H1 (cell line): ENCODE data around the gene ZNF789. TPM values are rescaled to one million over a fixed set of nuclear protein-coding genes. Genes with fewer than 3 reads are reported as not detected.

Source experiments
- BCL11A ChIP-seq, 2 experiments: IDR thresholded peaks; one replicate each; pipeline ENCODE4 v1.6.1; 2011; ENCODE audit warnings: low read depth in 2 of 2, low read length in 2 of 2, mild to moderate bottlenecking in 2 of 2
- CEBPB ChIP-seq: IDR thresholded peaks from 2 replicates; pipeline ENCODE4 v1.6.1; 2012; ENCODE audit warnings: low read depth, low read length
- CHD2 ChIP-seq: IDR thresholded peaks from 2 replicates; pipeline ENCODE4 v1.6.1; 2012; ENCODE audit warnings: low read length, improper control_type of control experiment
- HDAC2 ChIP-seq, 2 experiments: fragments of 300-600 bp in 1 of 2; sonication (generic) in 1 of 2; IDR thresholded peaks; 2 replicates each; pipeline ENCODE4 v1.6.1; 2011 to 2012; ENCODE audit warnings: low read depth in 2 of 2, low read length in 2 of 2, mild to moderate bottlenecking in 2 of 2, moderate library complexity in 2 of 2, borderline replicate concordance in 1 of 2, inconsistent platforms in 1 of 2
- KDM4A ChIP-seq: IDR thresholded peaks from one replicate; pipeline ENCODE4 v1.7.1; 2012; ENCODE audit warnings: low read depth, mild to moderate bottlenecking, moderate library complexity, low read length, inconsistent platforms; ENCODE audit not compliant: severe bottlenecking
- PHF8 ChIP-seq: fragments of 200-600 bp; sonication (generic); conservative IDR thresholded peaks from 2 replicates; pipeline ENCODE4 v1.7.1; 2012; ENCODE audit warnings: low read depth, mild to moderate bottlenecking, inconsistent platforms, low read length, moderate library complexity
- POLR2A ChIP-seq, 2 experiments: IDR thresholded peaks; 1 replicate in 1 of 2; 2 replicates in 1 of 2; pipeline ENCODE4 v1.6.1; 2011; ENCODE audit warnings: low read depth in 2 of 2, low read length in 2 of 2, mild to moderate bottlenecking in 2 of 2; ENCODE audit errors: control extremely low read depth in 1 of 2
- RAD21 ChIP-seq, 2 experiments: IDR thresholded peaks in 1 of 2; conservative IDR thresholded peaks in 1 of 2; 2 replicates each; pipeline ENCODE4 v1.6.1; 2011; ENCODE audit warnings: low read depth in 2 of 2, low read length in 2 of 2, improper control_type of control experiment in 1 of 2, inconsistent platforms in 1 of 2, mild to moderate bottlenecking in 1 of 2, moderate library complexity in 1 of 2
- RBBP5 ChIP-seq: IDR thresholded peaks from 2 replicates; pipeline ENCODE4 v1.7.1; 2012; ENCODE audit warnings: low read depth, mild to moderate bottlenecking, inconsistent platforms, low read length, moderate library complexity, borderline replicate concordance
- SIX5 ChIP-seq: IDR thresholded peaks from 2 replicates; pipeline ENCODE4 v1.6.1; 2011; ENCODE audit warnings: mild to moderate bottlenecking, low read depth, low read length
- polyA plus RNA-seq, 7 experiments: library from polyadenylated mRNA; depleted of rRNA in 3 of 7; stranded (reverse) in 5 of 7; unstranded in 2 of 7; fragments of >200 nt in 5 of 7; fragments of 200-250 nt in 2 of 7; gene quantifications; 1 replicate in 5 of 7; 2 replicates in 1 of 7; 4 replicates in 1 of 7; pipeline versions ENCODE4 v1.2.1 to v1.2.3, GENCODE V29; 2011 to 2013; ENCODE audit warnings: missing spikeins in 2 of 7, mixed read lengths in 2 of 7
- total RNA-seq: library from RNA; stranded (reverse); fragmentation: NEBNext Ultra II Directional; extraction: Animal tissue kit (Norgen Biotek cat#: 25700); gene quantifications from 2 replicates; pipeline ENCODE4 v1.2.1, GENCODE V29; 2021

Gene ZNF789
- total and polyA plus RNA-seq, 2 of the 8 experiments (the other 6 are each of a cell fraction or from before 2014, with no cell fraction given) = 11.4 to 12.5 TPM

- peak; percentile 75; the same call in 1 of the 2 replicates for TF ChIP-seq CHD2
- TF ChIP-seq RAD21 (IDR thresholded peaks at IDR 0.05 in 1 of 2, conservative IDR thresholded peaks at IDR 0.05 in 1 of 2; ENCODE audit: low read depth in 2 of 2, low read length in 2 of 2) = no peak
- TF ChIP-seq POLR2A (IDR thresholded peaks at IDR 0.05; ENCODE audit: control extremely low read depth in 1 of 2, low read depth in 2 of 2, low read length in 2 of 2) = peak; percentile 4 to 81; a peak in 2 of 3 replicates
- TF ChIP-seq CEBPB = no peak
- peak; percentile 49 for TF ChIP-seq KDM4A
- TF ChIP-seq BCL11A (IDR thresholded peaks at IDR 0.05; ENCODE audit: low read depth in 2 of 2, low read length in 2 of 2) = no peak
- peak; percentile 92 for TF ChIP-seq PHF8
- TF ChIP-seq HDAC2 (IDR thresholded peaks at IDR 0.05; ENCODE audit: borderline replicate concordance in 1 of 2, low read depth in 2 of 2, low read length in 2 of 2) = no peak
- no peak for TF ChIP-seq SIX5
- no peak for TF ChIP-seq RBBP5
These were observed at the start of gene ZNF789 (continued) for GRCh38 chr7:99472561-99473314.
